Lower lobe of right lung (tissue), 2 donors: ENCODE data around the gene OR8H3. TPM values are rescaled to one million over a fixed set of nuclear protein-coding genes. Genes with fewer than 3 reads are reported as not detected.
"Not testable (repeated sequence)": the region's sequence is repeated elsewhere in the genome, so short reads cannot be mapped to it uniquely, and the experiment has no call there.

Experiments used
- ATAC-seq, 2 donors: fragments of 200-7000 bp; cut with Tn5 transposase; one replicate each; pipeline ENCODE4 v1.9.1; 2020 to 2022; ENCODE audit warnings: mild to moderate bottlenecking in 2 of 2, moderate library complexity in 2 of 2
- DNase-seq: peaks from one replicate; pipeline ENCODE4 v3.0.0-alpha.2; 2020
- H3K27ac ChIP-seq: fragments of 200-600 bp; one replicate; pipeline ENCODE4 v1.8.0; 2022
- H3K27me3 ChIP-seq: fragments of 200-600 bp; one replicate; pipeline ENCODE4 v1.8.0; 2022; ENCODE audit warnings: low read depth
- H3K36me3 ChIP-seq: fragments of 200-600 bp; one replicate; pipeline ENCODE4 v1.8.0; 2022; ENCODE audit warnings: mild to moderate bottlenecking
- H3K4me1 ChIP-seq: fragments of 200-600 bp; one replicate; pipeline ENCODE4 v1.8.0; 2022
- H3K4me3 ChIP-seq: fragments of 200-600 bp; one replicate; pipeline ENCODE4 v1.8.0; 2022; ENCODE audit warnings: mild to moderate bottlenecking
- H3K9me3 ChIP-seq: fragments of 200-600 bp; one replicate; pipeline ENCODE4 v1.8.0; 2022
- intact Hi-C: fragments of 100-400 bp; cut with DNase I; formaldehyde crosslinking; loops from one replicate; pipeline ENCODE4 v1.11.0; 2022
- long read RNA-seq: library from polyadenylated mRNA; unstranded; transcript quantifications from one replicate; pipeline ENCODE4 v2.0.0, GENCODE V29; 2021
- total RNA-seq: library from RNA; stranded (reverse); fragmentation: NEBNext Ultra II Directional; extraction: Animal tissue kit (Norgen Biotek cat#: 25700); gene quantifications from one replicate; pipeline ENCODE4 v1.2.1, GENCODE V29; 2021
- TF ChIP-seq, protein P1 (sequence below): fragments of 200-600 bp; IDR thresholded peaks from one replicate; pipeline ENCODE4 v1.8.0; 2022; ENCODE audit warnings: antibody characterized with exemption, mild to moderate bottlenecking
- donor health status: DM: no; HTN: yes; CAD: no; lungs with severe emphysema.

Gene OR8H3, protein sequence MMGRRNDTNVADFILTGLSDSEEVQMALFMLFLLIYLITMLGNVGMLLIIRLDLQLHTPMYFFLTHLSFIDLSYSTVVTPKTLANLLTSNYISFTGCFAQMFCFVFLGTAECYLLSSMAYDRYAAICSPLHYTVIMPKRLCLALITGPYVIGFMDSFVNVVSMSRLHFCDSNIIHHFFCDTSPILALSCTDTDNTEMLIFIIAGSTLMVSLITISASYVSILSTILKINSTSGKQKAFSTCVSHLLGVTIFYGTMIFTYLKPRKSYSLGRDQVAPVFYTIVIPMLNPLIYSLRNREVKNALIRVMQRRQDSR
- total RNA-seq, result not detected
- long read RNA-seq, result 0 reads

DNA sequence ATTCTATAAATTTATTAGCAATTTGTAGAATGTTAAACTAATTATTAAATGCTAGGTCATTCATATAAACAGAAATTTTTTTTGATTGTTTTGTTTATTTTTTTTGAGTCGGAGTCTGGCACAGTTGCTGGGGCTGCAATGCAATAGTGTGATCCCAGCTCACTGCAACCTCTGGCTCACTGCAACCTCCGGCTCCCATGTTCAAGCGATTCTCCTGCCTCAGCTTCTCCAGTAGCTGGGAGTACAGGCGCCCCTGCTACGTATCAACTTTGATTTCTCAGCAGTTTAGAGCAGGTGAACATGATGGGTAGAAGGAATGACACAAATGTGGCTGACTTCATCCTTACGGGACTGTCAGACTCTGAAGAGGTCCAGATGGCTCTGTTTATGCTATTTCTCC lies at the start of gene OR8H3:
TSS of gene OR8H3 (plus strand) at position 301 of the 400 bp plus-strand sequence. CDS start at position 301, 0 bp downstream.
- no peak within 1 kb of the TSS for H3K27ac ChIP-seq
- intact Hi-C loops, result no loop called here

DNA sequence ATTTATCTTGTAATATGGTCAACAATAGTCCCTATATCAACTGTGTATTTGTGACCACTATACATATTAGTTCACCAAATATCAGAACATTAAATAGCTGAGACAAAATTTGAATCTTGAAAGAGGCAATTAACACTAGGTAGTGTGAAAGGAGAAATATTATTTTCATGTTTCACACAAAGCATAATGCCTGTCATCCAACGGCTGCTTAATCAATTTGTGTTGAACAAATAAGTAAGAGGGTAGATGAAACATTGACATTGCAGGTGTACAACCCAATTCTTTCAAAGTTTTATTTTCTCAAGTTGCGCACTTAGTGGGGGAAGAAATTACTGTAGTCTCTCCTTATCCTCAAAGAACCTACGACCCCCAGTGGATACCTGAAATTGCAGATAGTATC lies 32.5 kb upstream of the OR8H3 start:
- DNase-seq, result no peak
- Histone ChIP-seq H3K9me3 (no peaks in the 10 kb centered on the region), H3K36me3 (no peaks in the 10 kb centered on the region), H3K27me3 (no peaks in the 10 kb centered on the region), H3K4me3 (no peak overlapping the region), H3K27ac (no peak overlapping the region), H3K4me1 (no peaks in the 10 kb centered on the region)
- intact Hi-C loops, result no loop called here
- TF ChIP-seq, protein P1, sequence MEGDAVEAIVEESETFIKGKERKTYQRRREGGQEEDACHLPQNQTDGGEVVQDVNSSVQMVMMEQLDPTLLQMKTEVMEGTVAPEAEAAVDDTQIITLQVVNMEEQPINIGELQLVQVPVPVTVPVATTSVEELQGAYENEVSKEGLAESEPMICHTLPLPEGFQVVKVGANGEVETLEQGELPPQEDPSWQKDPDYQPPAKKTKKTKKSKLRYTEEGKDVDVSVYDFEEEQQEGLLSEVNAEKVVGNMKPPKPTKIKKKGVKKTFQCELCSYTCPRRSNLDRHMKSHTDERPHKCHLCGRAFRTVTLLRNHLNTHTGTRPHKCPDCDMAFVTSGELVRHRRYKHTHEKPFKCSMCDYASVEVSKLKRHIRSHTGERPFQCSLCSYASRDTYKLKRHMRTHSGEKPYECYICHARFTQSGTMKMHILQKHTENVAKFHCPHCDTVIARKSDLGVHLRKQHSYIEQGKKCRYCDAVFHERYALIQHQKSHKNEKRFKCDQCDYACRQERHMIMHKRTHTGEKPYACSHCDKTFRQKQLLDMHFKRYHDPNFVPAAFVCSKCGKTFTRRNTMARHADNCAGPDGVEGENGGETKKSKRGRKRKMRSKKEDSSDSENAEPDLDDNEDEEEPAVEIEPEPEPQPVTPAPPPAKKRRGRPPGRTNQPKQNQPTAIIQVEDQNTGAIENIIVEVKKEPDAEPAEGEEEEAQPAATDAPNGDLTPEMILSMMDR, result no peak
- no peak for ATAC-seq

More for the DNA sequence above, at the start of gene OR8H3:
- Histone ChIP-seq H3K4me1 (no peaks in the 10 kb centered on the region), H3K36me3 (no peaks in the 10 kb centered on the region), H3K4me3 (no peak within 1 kb of the TSS), H3K27me3 (no peaks in the 10 kb centered on the region), H3K9me3 (no peaks in the 10 kb centered on the region)
- ATAC-seq, result no peak
- TF ChIP-seq, protein P1, result no peak
- DNase-seq, result no peak

DNA sequence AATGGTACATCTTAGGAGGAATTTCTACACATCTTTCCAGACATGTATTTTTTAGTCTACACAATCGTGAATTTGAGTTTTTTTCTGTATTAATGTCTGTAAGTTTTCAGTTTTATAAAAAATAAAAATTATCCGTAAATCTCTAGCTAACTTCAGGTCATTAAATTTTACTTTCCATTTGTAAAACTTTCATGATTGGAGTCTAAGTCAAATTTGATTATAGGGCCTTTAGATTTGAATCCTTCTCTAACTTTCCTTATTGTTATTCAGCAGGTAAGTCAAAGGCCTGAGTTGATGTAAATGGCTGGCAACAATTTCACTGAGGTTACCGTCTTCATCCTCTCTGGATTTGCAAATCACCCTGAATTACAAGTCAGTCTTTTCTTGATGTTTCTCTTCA lies 29.2 kb upstream of the OR8H3 start, which contains the start of gene OR8I2:
TSS of gene OR8I2 (plus strand) at position 301 of the 400 bp plus-strand sequence. CDS start at position 301, 0 bp downstream.
- ATAC-seq, result no peak
- Histone ChIP-seq H3K36me3 (no peaks in the 10 kb centered on the region), H3K27ac (no peak within 1 kb of the TSS), H3K27me3 (no peaks in the 10 kb centered on the region), H3K9me3 (no peaks in the 10 kb centered on the region), H3K4me3 (no peak within 1 kb of the TSS), H3K4me1 (no peaks in the 10 kb centered on the region)
- TF ChIP-seq, protein P1, result no peak
- intact Hi-C loops, result no loop called here
- no peak for DNase-seq

DNA sequence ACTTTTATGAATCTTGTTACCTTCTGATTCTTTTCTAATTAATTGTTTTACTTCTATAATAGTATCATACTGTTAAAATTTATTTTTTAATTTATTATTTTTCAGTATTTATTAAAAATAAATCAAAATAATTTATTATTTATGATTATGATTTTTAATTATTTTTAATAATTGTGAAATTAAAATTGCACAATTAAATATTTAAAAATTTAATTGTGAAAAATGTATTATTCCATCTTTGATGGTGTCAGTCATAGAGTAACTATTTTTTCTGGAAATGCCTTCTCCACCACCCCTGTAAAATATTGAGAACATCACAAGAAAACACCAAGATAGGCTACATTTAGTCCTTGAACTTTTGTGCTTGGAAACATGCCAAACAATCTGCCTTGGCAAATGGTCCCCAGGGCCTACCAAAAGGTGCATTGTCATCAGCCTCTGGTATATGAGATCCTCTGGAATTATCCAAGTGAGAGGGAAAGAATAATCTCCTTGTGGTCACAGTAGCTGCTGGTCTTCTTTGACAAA lies 18.9 kb upstream of the OR8H3 start, which contains the start of gene OR8H2:
TSS of gene OR8H2 (plus strand) at position 478 of the 528 bp plus-strand sequence. CDS start 1,356 bp downstream, outside the sequence.
- Histone ChIP-seq H3K4me1 (no peaks in the 10 kb centered on the region), H3K36me3 (no peaks in the 10 kb centered on the region), H3K4me3 (no peak within 1 kb of the TSS), H3K27ac (no peak within 1 kb of the TSS), H3K9me3 (no peaks in the 10 kb centered on the region), H3K27me3 (no peaks in the 10 kb centered on the region)
- intact Hi-C loops, result no loop called here
- no peak for ATAC-seq
- TF ChIP-seq, protein P1, result no peak
- DNase-seq, result no peak

DNA sequence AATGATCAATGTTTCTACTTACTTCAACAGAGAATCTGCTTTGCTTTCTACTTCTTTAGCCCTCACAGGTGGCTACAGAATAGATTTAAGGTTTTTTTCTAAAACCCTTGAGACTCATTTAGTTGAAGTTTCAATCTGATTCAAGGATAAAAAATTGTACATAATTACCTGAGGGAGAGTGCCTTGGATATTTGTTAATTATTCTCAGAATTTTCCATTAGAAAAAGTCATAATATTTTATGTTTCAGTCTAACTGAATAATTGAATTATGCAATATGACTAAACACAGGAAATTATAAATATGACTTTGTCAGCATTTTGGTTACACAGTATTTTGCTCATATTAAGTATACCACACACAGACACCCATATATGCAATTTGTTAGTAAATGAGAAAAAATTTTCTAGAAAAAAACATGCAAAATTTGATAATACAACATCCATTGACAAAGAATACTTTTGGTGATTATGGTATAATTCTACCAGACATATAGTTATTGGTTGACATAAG lies 18.0 kb downstream of the OR8H3 start, which contains the start of gene OR8J3:
TSS of gene OR8J3 (minus strand) at position 51 of the 511 bp plus-strand sequence. CDS start 2,483 bp downstream, outside the sequence.
- no peak within 1 kb of the TSS for H3K4me3 ChIP-seq

DNA sequence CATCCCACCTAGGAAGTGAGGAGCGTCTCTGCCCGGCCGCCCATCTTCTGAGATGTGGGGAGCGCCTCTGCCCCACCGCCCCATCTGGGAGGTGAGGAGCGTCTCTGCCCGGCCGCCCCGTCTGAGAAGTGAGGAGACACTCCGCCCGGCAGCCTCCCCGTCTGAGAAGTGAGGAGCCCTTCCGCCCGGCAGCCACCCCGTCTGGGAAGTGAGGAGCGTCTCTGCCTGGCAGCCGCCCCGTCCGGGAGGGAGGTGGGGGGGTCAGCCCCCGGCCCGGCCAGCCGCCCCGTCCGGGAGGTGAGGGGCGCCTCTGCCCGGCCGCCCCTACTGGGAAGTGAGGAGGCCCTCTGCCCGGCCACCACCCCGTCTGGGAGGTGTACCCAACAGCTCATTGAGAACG lies 21.5 kb downstream of the OR8H3 start:
- H3K27ac ChIP-seq, H3K36me3 ChIP-seq, intact Hi-C loops, H3K27me3 ChIP-seq, H3K9me3 ChIP-seq, H3K4me1 ChIP-seq, ATAC-seq, DNase-seq, H3K4me3 ChIP-seq: not testable (repeated sequence)

More for the DNA sequence above, 18.0 kb downstream of the OR8H3 start, which contains the start of gene OR8J3:
- TF ChIP-seq, protein P1, result no peak
- Histone ChIP-seq H3K4me1 (no peaks in the 10 kb centered on the region), H3K9me3 (no peaks in the 10 kb centered on the region), H3K27me3 (no peaks in the 10 kb centered on the region), H3K27ac (no peak within 1 kb of the TSS), H3K36me3 (no peaks in the 10 kb centered on the region)
- DNase-seq (no peak), ATAC-seq (no peak)
- intact Hi-C loops, result no loop called here
